K562 (cell line): ENCODE data around the gene BTBD2. TPM values are rescaled to one million over a fixed set of nuclear protein-coding genes. Genes with fewer than 3 reads are reported as not detected.

ENCODE experiments used
- BCLAF1 ChIP-seq, 2 experiments: fragments of 450-650 bp in 1 of 2; IDR thresholded peaks; 2 replicates each; pipeline ENCODE4 v1.6.1; 2011 to 2017; ENCODE audit warnings: low read depth in 2 of 2, antibody characterized with exemption in 1 of 2, borderline replicate concordance in 1 of 2, low read length in 1 of 2, mild to moderate bottlenecking in 1 of 2, mixed read lengths in 1 of 2; ENCODE audit not compliant: control insufficient read depth in 1 of 2
- CBX5 ChIP-seq: IDR thresholded peaks from 2 replicates; pipeline ENCODE4 v1.6.1; 2014; ENCODE audit warnings: low read depth, borderline replicate concordance
- CCAR2 ChIP-seq: fragments of 200-400 bp; formaldehyde crosslinking; IDR thresholded peaks from 2 replicates; pipeline ENCODE4 v1.6.1; 2017; ENCODE audit warnings: mild to moderate bottlenecking, low read depth, low read length
- CREB5 ChIP-seq: fragments of 250-450 bp; sonication (Bioruptor Pico); IDR thresholded peaks from 2 replicates; pipeline ENCODE4 v1.5.0; 2020; ENCODE audit warnings: mild to moderate bottlenecking
- NR3C1 ChIP-seq: sonication (generic); formaldehyde crosslinking; IDR thresholded peaks from 2 replicates; pipeline ENCODE4 v1.8.1; 2022; ENCODE audit warnings: missing genetic modification reagents
- TRIM24 ChIP-seq, 2 experiments: fragments of 450-650 bp; IDR thresholded peaks; 2 replicates each; pipeline ENCODE4 v1.6.1; 2016
- YBX1 ChIP-seq: fragments of 450-650 bp; IDR thresholded peaks from 2 replicates; pipeline ENCODE4 v1.7.1; 2016; ENCODE audit warnings: mild to moderate bottlenecking
- ZNF12 ChIP-seq: sonication (generic); formaldehyde crosslinking; IDR thresholded peaks from 2 replicates; pipeline ENCODE4 v1.4.0; 2020; ENCODE audit warnings: mild to moderate bottlenecking, missing genetic modification reagents
- ZNF124 ChIP-seq: sonication (generic); formaldehyde crosslinking; IDR thresholded peaks from 2 replicates; pipeline ENCODE4 v1.8.1; 2022; ENCODE audit warnings: missing genetic modification reagents
- ZNF134 ChIP-seq: fragments of 250-450 bp; sonication (Bioruptor Pico); conservative IDR thresholded peaks from 2 replicates; pipeline ENCODE4 v1.4.0; 2020
- ZNF140 ChIP-seq: fragments of 250-450 bp; sonication (Bioruptor Pico); IDR thresholded peaks from 2 replicates; pipeline ENCODE4 v1.8.0; 2021; ENCODE audit warnings: moderate library complexity, mild to moderate bottlenecking, inconsistent platforms
- ZNF407 ChIP-seq: fragments of 450-650 bp; IDR thresholded peaks from 2 replicates; pipeline ENCODE4 v1.6.1; 2016; ENCODE audit warnings: low read depth
- ZNF696 ChIP-seq: fragments of 250-450 bp; sonication (Bioruptor Pico); conservative IDR thresholded peaks from 2 replicates; pipeline ENCODE4 v1.4.0; 2020; ENCODE audit warnings: mild to moderate bottlenecking, moderate library complexity
- ZNF766 ChIP-seq: fragments of 200-800 bp; sonication (Bioruptor generic); conservative IDR thresholded peaks from 2 replicates; pipeline ENCODE4 v1.6.1; 2016; ENCODE audit warnings: missing genetic modification characterization, missing compliant biosample characterization
- ZSCAN32 ChIP-seq: fragments of 450-650 bp; formaldehyde crosslinking; IDR thresholded peaks from 2 replicates; pipeline ENCODE4 v1.4.0; 2020; ENCODE audit warnings: mild to moderate bottlenecking, moderate library complexity
- polyA plus RNA-seq, 8 experiments: library from polyadenylated mRNA; depleted of rRNA in 4 of 8; stranded (reverse) in 5 of 8; unstranded in 3 of 8; fragments of >200 nt; fragmentation: Nextera tagmentation in 2 of 8; fragmentation: Illumina TruSeq in 1 of 8; extraction: Ambion mirVana in 2 of 8; extraction: Trizol in 1 of 8; gene quantifications; 2 replicates each; pipeline versions ENCODE4 v1.2.1 to v1.2.3, GENCODE V29; 2011 to 2014; ENCODE audit warnings: inconsistent platforms in 1 of 8, missing spikeins in 1 of 8
- total RNA-seq, 7 experiments: library from RNA; depleted of rRNA in 6 of 7; stranded (reverse); fragments of >200 nt in 6 of 7; fragmentation: Illumina TruSeq in 2 of 7; extraction: Trizol in 2 of 7; gene quantifications; 2 replicates each; pipeline versions ENCODE4 v1.2.1 to v1.2.3, GENCODE V29; 2011 to 2021; ENCODE audit warnings: low replicate concordance in 1 of 7

The BTBD2 gene
- total and polyA plus RNA-seq, 9 of the 15 experiments (the other 6 are each of a cell fraction or from before 2014, with no cell fraction given) = 0.10 to 15.6 (median 6.9) TPM

- TF ChIP-seq ZNF124 (no peak), NR3C1 (CRISPR knock-in tag) (no peak), BCLAF1 (IDR thresholded peaks at IDR 0.05; ENCODE audit: borderline replicate concordance in 1 of 2, control insufficient read depth in 1 of 2, low read depth in 2 of 2, low read length in 1 of 2) (no peak), ZNF766 (CRISPR knock-in tag) (no peak; the same call in 1 of the 2 replicates), ZNF140 (CRISPR knock-in tag) (no peak), ZNF407 (no peak), TRIM24 (IDR thresholded peaks at IDR 0.05) (no peak), CCAR2 (no peak), ZSCAN32 (CRISPR knock-in tag) (no peak), CBX5 (0 out of 2 replicates have a peak, but pooled peaks have one; percentile 12), ZNF12 (no peak), YBX1 (no peak), CREB5 (CRISPR knock-in tag) (peak; percentile 72; the same call in 1 of the 2 replicates), ZNF134 (CRISPR knock-in tag) (no peak), ZNF696 (CRISPR knock-in tag) (no peak)
Observed at GRCh38 chr19:2061495-2062388, 46.2 kb upstream of the BTBD2 start (continued).
